BJ (cell line): Measurements from ENCODE around the gene CCNE1. TPM values are rescaled to one million over a fixed set of nuclear protein-coding genes. Genes with fewer than 3 reads are reported as not detected.
"Not testable (repeated sequence)": the region's sequence is repeated elsewhere in the genome, so short reads cannot be mapped to it uniquely, and the experiment has no call there.

Experiments
- CTCF ChIA-PET: fragments of 350-600 bp; formaldehyde crosslinking; extraction: SDS; loops from one replicate; lab custom pipeline; 2021; ENCODE audit warnings: antibody characterized with exemption, inconsistent platforms; lab: Yijun Ruan, JAX
- POLR2A ChIA-PET: fragments of 300-600 bp; sonication (Branson Sonifier 250); formaldehyde crosslinking; extraction: SDS; loops from one replicate; lab custom pipeline; 2021; ENCODE audit warnings: antibody characterized with exemption; lab: Charles Lee
- DNase-seq: peaks from one replicate; pipeline ENCODE4 v3.0.0-alpha.2; 2011; ENCODE audit warnings: low read depth
- H3K27me3 ChIP-seq: 2 replicates; pipeline ENCODE4 v1.6.0; 2011; ENCODE audit warnings: low read length; ENCODE audit not compliant: control insufficient read depth, insufficient read depth
- H3K36me3 ChIP-seq: 2 replicates; pipeline ENCODE4 v1.5.1; 2011; ENCODE audit warnings: low read length; ENCODE audit not compliant: control insufficient read depth, insufficient read depth
- H3K4me3 ChIP-seq: 2 replicates; pipeline ENCODE4 v1.5.1; 2011; ENCODE audit warnings: low read depth, mild to moderate bottlenecking, control low read depth, low read length
- CTCF ChIP-seq: IDR thresholded peaks from 2 replicates; pipeline ENCODE4 v1.5.1; 2011; ENCODE audit warnings: low read depth, mild to moderate bottlenecking, control low read depth, inconsistent platforms, low read length, moderate library complexity; ENCODE audit not compliant: insufficient read depth
- polyA plus RNA-seq: library from polyadenylated mRNA; depleted of rRNA; stranded (reverse); fragments of >200 nt; gene quantifications from 2 replicates; pipeline ENCODE4 v1.2.3, GENCODE V29; 2011

The CCNE1 gene
- polyA plus RNA-seq, 1 experiment: 5.0 TPM

DNA sequence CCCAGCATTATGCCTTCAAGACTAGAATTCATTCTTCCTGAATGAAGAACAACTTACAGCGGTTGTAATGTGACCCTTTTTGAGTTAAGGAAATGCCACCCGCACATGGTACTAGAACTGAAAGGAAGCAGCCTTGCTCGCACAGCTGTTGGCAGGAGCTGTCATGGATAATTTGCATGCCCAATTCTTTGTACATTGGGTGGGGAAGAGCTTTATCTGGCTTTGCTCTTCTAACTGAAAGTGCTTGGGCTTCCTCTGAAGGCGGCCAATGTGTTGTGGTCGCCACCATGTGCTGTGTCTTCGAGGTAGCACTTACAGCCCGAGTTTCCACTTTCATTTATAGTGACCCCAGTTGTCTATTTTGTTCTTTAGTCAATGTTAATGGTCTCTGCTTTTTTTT, 3.4 kb downstream of the CCNE1 start:
- POLR2A ChIA-PET: no interaction called here
- CTCF ChIA-PET: no interaction called here
- TF ChIP-seq CTCF: no peak
- DNase-seq: no peak
- H3K36me3 ChIP-seq: peaks cover 1% of the 10 kb centered on the region
- no peak overlapping the region for H3K4me3 ChIP-seq
- no peaks in the 10 kb centered on the region for H3K27me3 ChIP-seq

DNA sequence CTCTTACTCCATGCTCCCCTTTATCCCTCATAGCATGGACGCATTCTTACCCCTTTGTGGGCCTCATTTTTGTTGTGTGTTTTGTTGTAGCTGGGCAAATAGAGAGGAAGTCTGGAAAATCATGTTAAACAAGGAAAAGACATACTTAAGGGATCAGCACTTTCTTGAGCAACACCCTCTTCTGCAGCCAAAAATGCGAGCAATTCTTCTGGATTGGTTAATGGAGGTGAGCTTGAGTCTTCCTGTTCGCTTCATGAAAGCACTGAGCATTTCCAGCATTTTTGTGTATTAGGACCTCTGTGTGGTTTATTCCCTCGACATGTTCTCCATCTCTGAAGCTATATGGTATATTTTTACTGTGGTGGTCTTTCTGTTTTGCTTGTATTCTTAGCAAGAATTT, 5.5 kb downstream of the CCNE1 start:
- CTCF ChIA-PET: no interaction called here
- DNase-seq: no peak
- no peak for TF ChIP-seq CTCF
- H3K27me3 ChIP-seq: no peaks in the 10 kb centered on the region
- H3K4me3 ChIP-seq: no peak overlapping the region
- POLR2A ChIA-PET: no interaction called here
- H3K36me3 ChIP-seq: peaks cover 5% of the 10 kb centered on the region

DNA sequence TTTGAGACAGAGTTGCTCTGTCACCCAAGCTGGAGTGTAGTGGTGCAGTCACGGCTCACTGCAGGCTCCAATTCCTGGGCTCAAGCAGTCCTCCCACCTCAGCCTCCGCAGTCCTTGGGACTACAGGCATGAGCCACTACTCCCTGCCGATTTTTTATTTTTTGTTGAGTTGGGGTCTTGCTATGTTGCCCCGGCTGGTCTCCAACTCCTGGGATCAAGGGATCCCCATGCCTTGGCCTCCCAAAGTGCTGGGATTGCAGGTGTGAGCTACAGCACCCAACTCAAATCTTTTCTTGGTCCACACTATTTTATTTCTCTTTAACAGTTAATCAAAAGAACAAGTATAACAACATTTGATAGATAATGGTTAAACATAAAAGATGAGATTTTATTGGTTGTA, 7.5 kb downstream of the CCNE1 start:
- Histone ChIP-seq H3K4me3 (no peak overlapping the region), H3K27me3 (no peaks in the 10 kb centered on the region), H3K36me3 (peaks cover 6% of the 10 kb centered on the region)
- CTCF ChIA-PET: interaction anchor here (1.1 kb wide), 1 partner anchor 22 kb away, joined by 3 read pairs; no protein-coding TSS in a partner anchor
- TF ChIP-seq CTCF: no peak
- POLR2A ChIA-PET: no interaction called here
- no peak for DNase-seq

DNA sequence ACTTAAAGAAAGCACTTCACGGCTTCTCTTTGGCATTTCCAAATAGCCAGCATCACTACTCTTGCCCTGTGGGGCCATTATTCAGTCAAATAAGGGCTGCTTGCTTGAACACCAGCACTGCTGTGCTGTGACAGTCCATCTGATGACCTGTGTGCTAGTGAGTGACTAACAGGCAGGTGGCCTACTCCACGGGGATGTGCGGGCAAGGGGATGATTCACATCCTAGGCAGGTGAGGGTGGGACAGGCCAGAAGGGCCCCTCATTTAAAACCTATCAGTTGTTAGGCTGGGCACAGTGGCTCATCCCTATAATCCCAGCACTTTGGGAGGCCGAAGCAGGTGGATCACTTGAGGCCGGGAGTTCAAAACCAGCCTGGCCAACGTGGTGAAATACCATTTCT, 8.2 kb downstream of the CCNE1 start:
- no peaks in the 10 kb centered on the region for H3K27me3 ChIP-seq
- no peak overlapping the region for H3K4me3 ChIP-seq
- ChIA-PET CTCF (interaction anchor here (1.1 kb wide), 1 partner anchor 22 kb away, joined by 3 read pairs; no protein-coding TSS in a partner anchor), POLR2A (no interaction called here)
- DNase-seq: no peak
- no peak for TF ChIP-seq CTCF
- H3K36me3 ChIP-seq: peaks cover 6% of the 10 kb centered on the region

DNA sequence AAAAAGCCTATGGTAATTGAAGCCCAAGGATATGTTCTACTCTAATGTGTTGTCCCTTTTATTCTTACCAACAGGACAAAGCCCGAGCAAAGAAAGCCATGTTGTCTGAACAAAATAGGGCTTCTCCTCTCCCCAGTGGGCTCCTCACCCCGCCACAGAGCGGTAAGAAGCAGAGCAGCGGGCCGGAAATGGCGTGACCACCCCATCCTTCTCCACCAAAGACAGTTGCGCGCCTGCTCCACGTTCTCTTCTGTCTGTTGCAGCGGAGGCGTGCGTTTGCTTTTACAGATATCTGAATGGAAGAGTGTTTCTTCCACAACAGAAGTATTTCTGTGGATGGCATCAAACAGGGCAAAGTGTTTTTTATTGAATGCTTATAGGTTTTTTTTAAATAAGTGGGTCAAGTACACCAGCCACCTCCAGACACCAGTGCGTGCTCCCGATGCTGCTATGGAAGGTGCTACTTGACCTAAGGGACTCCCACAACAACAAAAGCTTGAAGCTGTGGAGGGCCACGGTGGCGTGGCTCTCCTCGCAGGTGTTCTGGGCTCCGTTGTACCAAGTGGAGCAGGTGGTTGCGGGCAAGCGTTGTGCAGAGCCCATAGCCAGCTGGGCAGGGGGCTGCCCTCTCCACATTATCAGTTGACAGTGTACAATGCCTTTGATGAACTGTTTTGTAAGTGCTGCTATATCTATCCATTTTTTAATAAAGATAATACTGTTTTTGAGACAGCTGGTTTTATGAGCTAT, 12.0 kb downstream of the CCNE1 start:
- POLR2A ChIA-PET: no interaction called here
- peaks cover 5% of the 10 kb centered on the region for H3K36me3 ChIP-seq
- no peak for DNase-seq
- TF ChIP-seq CTCF: no peak
- CTCF ChIA-PET: interaction anchor here (1.1 to 1.2 kb wide), 2 partner anchors 52 to 64 kb away, joined by 3 read pairs; no protein-coding TSS in a partner anchor
- H3K27me3 ChIP-seq: no peaks in the 10 kb centered on the region
- H3K4me3 ChIP-seq: no peak overlapping the region

DNA sequence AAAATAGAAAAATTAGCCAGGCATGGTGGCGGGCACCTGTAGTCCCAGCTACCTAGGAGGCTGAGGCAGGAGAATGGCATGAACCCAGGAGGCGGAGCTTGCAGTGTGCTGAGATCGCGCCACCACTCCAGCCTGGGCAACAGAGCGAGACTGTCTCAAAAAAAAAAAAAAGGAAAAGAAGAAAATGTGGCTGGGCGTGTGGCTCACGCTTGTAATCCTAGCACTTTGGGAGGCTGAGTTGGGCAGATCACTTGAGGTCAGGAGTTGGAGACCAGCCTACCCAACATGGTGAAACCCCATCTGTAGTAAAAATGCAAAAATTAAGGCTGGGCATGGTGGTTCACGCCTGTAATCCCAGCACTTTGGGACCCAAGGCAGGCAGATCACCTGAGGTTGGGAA, 13.5 kb downstream of the CCNE1 start:
- H3K4me3 ChIP-seq, H3K36me3 ChIP-seq, POLR2A ChIA-PET, DNase-seq, H3K27me3 ChIP-seq: not testable (repeated sequence)
- CTCF ChIA-PET: interaction anchor here (1.2 kb wide), 1 partner anchor 54 kb away, joined by 3 read pairs; no protein-coding TSS in a partner anchor
